Astrocyte of the spinal cord (primary cell): Measurements from ENCODE around the gene YBX2.
A peak's percentile ranks its signal among the peaks of the same experiment; 100 is the strongest.

Source experiments
- DNase-seq: peaks from one replicate; pipeline ENCODE4 v3.0.0; 2011; ENCODE audit warnings: low read depth, low spot score
- H3K4me3 ChIP-seq: 2 replicates; pipeline ENCODE4 v1.5.1; 2011; ENCODE audit warnings: low read depth, mild to moderate bottlenecking, low read length, moderate library complexity
- in situ Hi-C: cut with HindIII; loops from 2 replicates; pipeline ENCODE4 v1.10.0; 2017; ENCODE audit warnings: low sequenced_read_pairs
- TF ChIP-seq, protein P1 (sequence below): IDR thresholded peaks from 2 replicates; pipeline ENCODE4 v1.5.1; 2012; ENCODE audit warnings: low read depth, mild to moderate bottlenecking, low read length, inconsistent platforms

YBX2 gene

DNA sequence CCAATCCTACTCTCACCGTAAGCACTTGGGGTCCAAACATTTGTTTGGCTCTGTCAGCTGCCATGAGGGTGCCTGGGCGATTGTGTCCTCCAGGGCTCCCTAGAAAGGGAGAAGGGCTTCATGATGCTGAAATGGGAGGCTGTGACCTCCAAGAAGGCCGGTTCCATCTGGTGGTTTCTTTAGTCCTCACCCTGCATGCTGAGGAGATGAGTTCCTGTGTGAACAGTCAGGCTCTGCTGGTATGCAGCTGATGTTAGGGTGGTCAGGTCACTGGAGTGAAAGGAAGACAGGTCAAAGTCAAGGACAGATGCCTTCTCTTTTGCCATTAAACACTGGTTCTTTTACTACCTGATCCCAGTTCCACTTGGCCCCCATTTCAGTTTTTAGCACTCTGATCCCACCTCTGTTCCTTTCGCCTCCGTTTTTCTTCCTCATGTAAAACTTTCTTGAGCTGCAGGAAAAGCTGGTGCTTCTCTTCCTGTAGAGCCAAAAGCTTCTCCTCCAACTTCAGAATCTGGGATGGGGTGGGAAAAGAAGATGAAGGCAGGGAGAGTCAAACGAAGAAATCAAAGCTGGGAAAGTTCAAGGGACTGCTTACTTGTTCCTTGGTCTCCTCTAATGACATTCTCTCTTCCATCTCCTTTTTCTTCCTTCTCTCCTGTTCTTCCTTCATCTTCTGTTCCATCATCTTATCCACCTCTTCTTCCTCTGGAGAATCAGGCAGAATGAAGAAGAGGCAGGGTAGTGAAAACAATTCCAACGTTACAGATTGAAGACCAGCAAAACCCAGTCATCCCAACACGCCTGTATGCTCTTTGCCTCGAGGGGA lies 19.7 kb upstream of the YBX2 start:
- TF ChIP-seq, protein P1, sequence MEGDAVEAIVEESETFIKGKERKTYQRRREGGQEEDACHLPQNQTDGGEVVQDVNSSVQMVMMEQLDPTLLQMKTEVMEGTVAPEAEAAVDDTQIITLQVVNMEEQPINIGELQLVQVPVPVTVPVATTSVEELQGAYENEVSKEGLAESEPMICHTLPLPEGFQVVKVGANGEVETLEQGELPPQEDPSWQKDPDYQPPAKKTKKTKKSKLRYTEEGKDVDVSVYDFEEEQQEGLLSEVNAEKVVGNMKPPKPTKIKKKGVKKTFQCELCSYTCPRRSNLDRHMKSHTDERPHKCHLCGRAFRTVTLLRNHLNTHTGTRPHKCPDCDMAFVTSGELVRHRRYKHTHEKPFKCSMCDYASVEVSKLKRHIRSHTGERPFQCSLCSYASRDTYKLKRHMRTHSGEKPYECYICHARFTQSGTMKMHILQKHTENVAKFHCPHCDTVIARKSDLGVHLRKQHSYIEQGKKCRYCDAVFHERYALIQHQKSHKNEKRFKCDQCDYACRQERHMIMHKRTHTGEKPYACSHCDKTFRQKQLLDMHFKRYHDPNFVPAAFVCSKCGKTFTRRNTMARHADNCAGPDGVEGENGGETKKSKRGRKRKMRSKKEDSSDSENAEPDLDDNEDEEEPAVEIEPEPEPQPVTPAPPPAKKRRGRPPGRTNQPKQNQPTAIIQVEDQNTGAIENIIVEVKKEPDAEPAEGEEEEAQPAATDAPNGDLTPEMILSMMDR: no peak
- DNase-seq: no peak
- H3K4me3 ChIP-seq: peak overlapping the region; percentile 59
- in situ Hi-C loops: no loop called here

DNA sequence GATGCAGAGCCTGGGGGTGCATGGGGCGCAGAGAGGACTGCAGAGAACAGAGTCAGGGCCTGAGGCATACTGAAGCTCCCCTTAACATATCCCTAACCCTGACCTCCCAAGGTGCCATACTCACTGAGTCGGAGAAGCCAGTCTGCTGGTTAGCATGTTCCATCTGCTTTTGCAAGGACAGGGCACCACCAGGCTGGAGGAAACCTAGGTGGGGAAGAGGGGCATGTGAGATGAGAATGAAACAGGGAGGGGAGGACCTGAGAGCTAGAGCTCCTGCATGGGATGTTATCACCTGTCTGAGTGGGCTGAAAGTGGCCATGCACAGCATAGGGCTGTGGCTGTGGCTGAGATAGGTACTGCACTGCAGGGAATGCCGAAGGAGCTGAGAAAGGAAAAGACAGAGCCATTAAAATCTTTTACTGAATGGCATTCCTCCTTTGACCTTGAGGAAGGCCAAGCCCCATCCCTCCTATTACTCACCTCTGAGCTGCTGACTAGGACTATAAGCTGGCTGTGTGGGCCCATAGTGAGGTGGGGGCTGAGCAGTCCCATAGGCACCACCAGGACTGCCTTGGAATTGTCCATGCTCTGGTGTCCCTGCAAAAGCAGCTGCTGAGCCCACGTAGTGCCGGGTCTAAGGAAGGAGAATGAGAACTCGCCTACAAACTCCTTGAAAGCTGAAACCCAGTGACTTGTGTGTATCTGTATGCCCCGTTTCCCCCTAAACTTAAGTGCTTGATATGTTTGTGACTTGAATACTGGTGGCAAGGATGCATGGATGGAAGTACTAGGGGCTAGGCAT lies 18.9 kb upstream of the YBX2 start:
- H3K4me3 ChIP-seq: no peak overlapping the region
- no peak for DNase-seq
- TF ChIP-seq, protein P1: no peak
- in situ Hi-C loops: no loop called here

DNA sequence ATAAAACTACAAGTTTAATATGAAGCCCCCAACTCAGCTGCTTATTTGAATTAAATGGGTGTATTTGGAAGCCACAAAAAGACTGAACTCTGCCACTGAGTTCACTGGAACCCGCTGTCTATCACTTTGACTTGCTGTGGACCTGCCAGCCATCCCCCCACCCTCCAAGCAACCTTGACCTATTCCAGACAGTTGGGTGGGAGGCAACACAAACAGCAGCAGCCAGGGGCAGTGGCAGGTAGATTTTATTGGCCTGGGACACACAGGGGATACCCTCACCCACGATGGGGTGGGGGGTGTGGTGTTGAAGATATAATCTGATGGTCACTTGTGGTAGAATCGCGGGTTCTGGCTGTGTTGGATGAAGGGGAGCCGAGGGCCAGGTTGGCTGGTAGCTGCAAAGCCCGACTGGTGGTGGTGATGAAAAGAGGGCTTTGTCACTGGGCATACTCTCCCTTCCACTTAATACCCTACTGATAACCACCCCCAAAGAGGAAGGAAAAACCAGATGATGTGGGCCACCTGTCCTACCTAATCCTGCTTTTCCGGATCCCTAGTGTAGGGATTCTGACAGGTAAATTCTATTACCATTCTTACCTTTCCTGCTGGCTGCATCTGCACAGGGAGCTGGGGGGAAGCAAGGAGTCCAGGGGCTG lies 18.1 kb upstream of the YBX2 start:
- TF ChIP-seq, protein P1: no peak
- in situ Hi-C loops: no loop called here
- no peak overlapping the region for H3K4me3 ChIP-seq
- no peak for DNase-seq

DNA sequence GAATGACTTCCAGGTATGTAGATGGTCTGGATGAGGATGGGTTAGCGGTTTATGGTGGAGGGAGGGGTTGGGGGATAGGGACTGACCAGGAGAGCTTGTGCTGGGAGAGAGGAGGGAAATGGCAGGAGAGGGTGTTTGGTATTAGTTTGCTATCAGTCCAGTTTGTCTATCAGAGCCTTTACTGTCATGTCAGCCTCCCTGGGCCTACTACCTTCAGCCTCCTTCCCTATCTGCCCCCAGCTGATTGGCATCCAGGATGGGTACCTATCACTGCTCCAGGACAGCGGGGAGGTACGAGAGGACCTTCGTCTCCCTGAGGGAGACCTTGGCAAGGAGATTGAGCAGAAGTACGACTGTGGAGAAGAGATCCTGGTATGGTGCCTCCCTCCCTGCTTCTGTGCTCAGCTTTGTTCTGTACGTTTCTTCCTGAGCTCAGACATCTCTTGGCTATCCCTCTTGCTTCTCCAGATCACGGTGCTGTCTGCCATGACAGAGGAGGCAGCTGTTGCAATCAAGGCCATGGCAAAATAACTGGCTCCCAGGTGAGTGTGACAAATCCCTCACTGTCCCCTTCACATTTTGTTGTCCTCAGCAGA lies 16.8 kb upstream of the YBX2 start:
- DNase-seq: no peak
- in situ Hi-C loops: no loop called here
- H3K4me3 ChIP-seq: no peak overlapping the region
- TF ChIP-seq, protein P1: no peak

DNA sequence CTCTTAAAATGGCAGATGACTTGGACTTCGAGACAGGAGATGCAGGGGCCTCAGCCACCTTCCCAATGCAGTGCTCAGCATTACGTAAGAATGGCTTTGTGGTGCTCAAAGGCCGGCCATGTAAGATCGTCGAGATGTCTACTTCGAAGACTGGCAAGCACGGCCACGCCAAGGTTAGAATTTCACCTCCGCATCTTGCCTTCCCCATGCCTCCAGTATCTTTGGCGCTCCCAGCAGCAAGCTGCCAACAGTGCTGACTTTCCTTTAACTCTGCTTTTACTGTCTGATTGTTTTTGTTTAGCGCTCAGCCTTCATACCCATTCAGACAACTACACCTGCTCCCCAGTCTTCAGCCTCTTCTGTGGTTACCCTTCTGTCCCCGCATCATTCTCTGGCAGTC lies 15.2 kb upstream of the YBX2 start:
- in situ Hi-C loops: no loop called here
- peak overlapping the region; percentile 88 for H3K4me3 ChIP-seq
- TF ChIP-seq, protein P1: no peak
- DNase-seq: no peak
